B cell (primary cell): Measurements from ENCODE around the gene RARB. TPM values are rescaled to one million over a fixed set of nuclear protein-coding genes. Genes with fewer than 3 reads are reported as not detected.

Experiments used
- ATAC-seq: fragments of 200-7000 bp; cut with Tn5 transposase; one replicate; pipeline ENCODE4 v1.10.0; 2021; ENCODE audit warnings: low read depth, mild to moderate bottlenecking, moderate number of reproducible peaks, moderate library complexity
- CTCF ChIA-PET: fragments of 350-600 bp; sonication (Branson Sonifier 250); formaldehyde crosslinking; loops from one replicate; lab custom pipeline; 2021; ENCODE audit warnings: antibody characterized with exemption, inconsistent platforms; lab: Charles Lee
- POLR2A ChIA-PET: fragments of 350-600 bp; sonication (Branson Sonifier 250); formaldehyde crosslinking; loops from one replicate; lab custom pipeline; 2021; ENCODE audit warnings: antibody characterized with exemption; lab: Charles Lee
- DNase-seq: peaks from one replicate; pipeline ENCODE4 v3.0.0; 2013
- H2AFZ ChIP-seq: 2 replicates; pipeline ENCODE4 v1.6.1; 2012; ENCODE audit warnings: mild to moderate bottlenecking, low read depth, low read length; ENCODE audit not compliant: insufficient read depth, poor library complexity, severe bottlenecking
- H3K27ac ChIP-seq, 2 donors: 1 replicate in 1 of 2; 2 replicates in 1 of 2; pipeline ENCODE4 v1.5.1; 2012 to 2013; ENCODE audit warnings: low read length in 2 of 2, mild to moderate bottlenecking in 2 of 2, moderate library complexity in 1 of 2
- H3K27me3 ChIP-seq, 4 experiments: fragments of 200-600 bp in 1 of 4; sonication (generic) in 1 of 4; replicated peaks in 1 of 4; 1 replicate in 2 of 4; 2 replicates in 2 of 4; pipeline versions ENCODE4 v1.6.1 to v1.7.0; 2013 to 2016; ENCODE audit warnings: low read length in 3 of 4, mild to moderate bottlenecking in 2 of 4, mixed read lengths in 1 of 4, moderate library complexity in 1 of 4; ENCODE audit not compliant: insufficient read depth in 4 of 4, control insufficient read depth in 3 of 4; ENCODE audit errors: control extremely low read depth in 1 of 4
- H3K36me3 ChIP-seq, 2 experiments: replicated peaks in 1 of 2; 1 replicate in 1 of 2; 2 replicates in 1 of 2; pipeline versions ENCODE4 v1.6.1 to v1.7.1; 2013; ENCODE audit warnings: low read length in 1 of 2; ENCODE audit not compliant: insufficient read depth in 2 of 2, control insufficient read depth in 1 of 2; ENCODE audit errors: control extremely low read depth in 1 of 2, extremely low read depth in 1 of 2
- H3K4me1 ChIP-seq, 2 donors: fragments of 200-600 bp in 1 of 2; sonication (generic) in 1 of 2; 1 replicate in 1 of 2; 2 replicates in 1 of 2; pipeline versions ENCODE4 v1.5.1 to v1.6.1; 2013 to 2017; ENCODE audit warnings: low read length in 2 of 2; ENCODE audit not compliant: control insufficient read depth in 2 of 2, insufficient read depth in 2 of 2
- H3K4me2 ChIP-seq: replicated peaks from 2 replicates; pipeline ENCODE3; 2012; ENCODE audit warnings: mild to moderate bottlenecking, low read depth, low read length; ENCODE audit not compliant: poor library complexity, severe bottlenecking
- H3K4me3 ChIP-seq, 5 experiments: fragments of 200-600 bp in 1 of 5; sonication (generic) in 1 of 5; 1 replicate in 3 of 5; 2 replicates in 2 of 5; pipeline versions ENCODE4 v1.5.1 to v1.7.0; 2011 to 2016; ENCODE audit warnings: low read length in 4 of 5, mild to moderate bottlenecking in 4 of 5, low read depth in 2 of 5, control low read depth in 1 of 5, moderate library complexity in 1 of 5; ENCODE audit not compliant: insufficient read depth in 1 of 5; ENCODE audit errors: control extremely low read depth in 1 of 5, extremely low read depth in 1 of 5
- H3K79me2 ChIP-seq: fragments of 200-600 bp; sonication (generic); one replicate; pipeline ENCODE4 v1.6.0; 2016; ENCODE audit warnings: low read length; ENCODE audit not compliant: control insufficient read depth, insufficient read depth
- H3K9ac ChIP-seq: fragments of 200-600 bp; sonication (generic); 2 replicates; pipeline ENCODE4 v1.6.1; 2017; ENCODE audit warnings: mild to moderate bottlenecking, low read length, moderate library complexity
- H3K9me3 ChIP-seq, 3 donors: one replicate each; pipeline versions ENCODE4 v1.6.1 to v1.7.1; 2013; ENCODE audit warnings: low read length in 2 of 3; ENCODE audit not compliant: control insufficient read depth in 2 of 3, insufficient read depth in 1 of 3; ENCODE audit errors: control extremely low read depth in 1 of 3
- H4K20me1 ChIP-seq: 2 replicates; pipeline ENCODE4 v1.6.0; 2012; ENCODE audit warnings: mild to moderate bottlenecking, low read length; ENCODE audit not compliant: insufficient read depth, control insufficient read depth, poor library complexity, severe bottlenecking
- H3K27ac Mint-ChIP-seq: one replicate; pipeline ENCODE4 v1.8.0; 2021; ENCODE audit warnings: mixed read lengths
- H3K27me3 Mint-ChIP-seq: one replicate; pipeline ENCODE4 v1.8.0; 2021; ENCODE audit warnings: mixed read lengths
- H3K4me1 Mint-ChIP-seq: one replicate; pipeline ENCODE4 v1.8.0; 2021; ENCODE audit warnings: mixed read lengths
- H3K4me3 Mint-ChIP-seq: one replicate; pipeline ENCODE4 v1.8.0; 2021; ENCODE audit warnings: mixed read lengths
- H3K9me3 Mint-ChIP-seq: one replicate; pipeline ENCODE4 v1.8.0; 2022; ENCODE audit warnings: mixed read lengths; ENCODE audit not compliant: insufficient read depth
- CTCF ChIP-seq: fragments of 200-600 bp; IDR thresholded peaks from one replicate; pipeline ENCODE4 v1.8.0; 2022; ENCODE audit warnings: antibody characterized with exemption, mild to moderate bottlenecking
- EZH2 ChIP-seq: IDR thresholded peaks from 2 replicates; pipeline ENCODE4 v1.6.1; 2012; ENCODE audit warnings: borderline replicate concordance, low read depth, mild to moderate bottlenecking, moderate library complexity, low read length; ENCODE audit not compliant: insufficient read depth, poor library complexity, severe bottlenecking
- whole genome bisulfite sequencing: methylation state at CpG from one replicate; pipeline ENCODE4 v1.1.5; 2013; ENCODE audit warnings: missing lambda C conversion rate; ENCODE audit not compliant: insufficient coverage; 5-methylcytosine and 5-hydroxymethylcytosine counted together
- intact Hi-C: fragments of 100-400 bp; cut with micrococcal nuclease; formaldehyde crosslinking; loops from one replicate; pipeline ENCODE4 v1.10.0; 2022
- polyA plus RNA-seq: library from polyadenylated mRNA; depleted of rRNA; stranded (reverse); fragments of >200 nt; gene quantifications from 2 replicates; pipeline ENCODE4 v1.2.3, GENCODE V29; 2012
- total RNA-seq, 2 donors: library from RNA; stranded (reverse); fragments of 120-200 nt in 1 of 2; gene quantifications; 1 replicate in 1 of 2; 2 replicates in 1 of 2; pipeline versions ENCODE4 v1.2.3 to v1.2.4, GENCODE V29; 2013 to 2022

The RARB gene
- total and polyA plus RNA-seq, 2 donors (not counting 1 experiment from before 2014, with no cell fraction given) = not detected

GRCh38 chr3:25424614-25425013, 3.4 kb upstream of the RARB start:
- H3K9ac ChIP-seq = no peak overlapping the region
- Mint-ChIP-seq H3K4me1 (peaks cover 3% of the 10 kb centered on the region), H3K4me3 (no peak overlapping the region), H3K9me3 (no peaks in the 10 kb centered on the region), H3K27me3 (peaks cover 27% of the 10 kb centered on the region), H3K27ac (no peak overlapping the region)
- H4K20me1 ChIP-seq = no peaks in the 10 kb centered on the region
- H3K4me3 ChIP-seq = no peak overlapping the region
- CTCF ChIA-PET = no interaction called here
- DNase-seq = no peak
- H3K4me1 ChIP-seq = no peaks in the 10 kb centered on the region
- no peak overlapping the region for H3K27ac ChIP-seq
- peaks cover 0 to 23% (median 13%) of the 10 kb centered on the region in 4 experiments for H3K27me3 ChIP-seq
- POLR2A ChIA-PET = no interaction called here
- ATAC-seq = no peak
- H3K9me3 ChIP-seq = no peaks in the 10 kb centered on the region
- no peak overlapping the region for H2AFZ ChIP-seq
- TF ChIP-seq CTCF (no peak), EZH2 (no peak)
- WGBS = 94% methylated on average over 3 of the region's 5 CpGs
- no peak overlapping the region for H3K4me2 ChIP-seq
- intact Hi-C loops = no loop called here
- H3K79me2 ChIP-seq = no peaks in the 10 kb centered on the region
- H3K36me3 ChIP-seq = no peaks in the 10 kb centered on the region

- CTCF ChIA-PET = no interaction called here
- H3K4me1 Mint-ChIP-seq = peaks cover 3% of the 10 kb centered on the region
- POLR2A ChIA-PET = no interaction called here
- no peaks in the 10 kb centered on the region for H3K36me3 ChIP-seq
- no peak overlapping the region for H3K27ac Mint-ChIP-seq
- no peak overlapping the region for H3K9ac ChIP-seq
- peaks cover 0 to 23% (median 14%) of the 10 kb centered on the region in 4 experiments for H3K27me3 ChIP-seq
- no peak overlapping the region for H2AFZ ChIP-seq
- no CpG with 5 or more reads among the region's 2 CpGs for WGBS
- no peak overlapping the region for H3K27ac ChIP-seq
- H3K79me2 ChIP-seq = no peaks in the 10 kb centered on the region
- no peak overlapping the region for H3K4me3 ChIP-seq
- peaks cover 34% of the 10 kb centered on the region for H3K27me3 Mint-ChIP-seq
- no peak overlapping the region for H3K4me2 ChIP-seq
- intact Hi-C loops = no loop called here
- H3K4me3 Mint-ChIP-seq = no peak overlapping the region
- no peaks in the 10 kb centered on the region for H3K9me3 Mint-ChIP-seq
- no peaks in the 10 kb centered on the region for H4K20me1 ChIP-seq
- TF ChIP-seq EZH2 (no peak), CTCF (no peak)
- no peak for DNase-seq
- H3K9me3 ChIP-seq = no peaks in the 10 kb centered on the region
- no peak for ATAC-seq
- H3K4me1 ChIP-seq = no peaks in the 10 kb centered on the region
Observed at GRCh38 chr3:25426408-25426807, 1.7 kb upstream of the RARB start.
